ENCODE results near the gene GINS1. TPM values are rescaled to one million over a fixed set of nuclear protein-coding genes. Genes with fewer than 3 reads are reported as not detected.

Gene GINS1
- total RNA-seq, 1 donor from 2014 or later = 5.3 TPM

DNA sequence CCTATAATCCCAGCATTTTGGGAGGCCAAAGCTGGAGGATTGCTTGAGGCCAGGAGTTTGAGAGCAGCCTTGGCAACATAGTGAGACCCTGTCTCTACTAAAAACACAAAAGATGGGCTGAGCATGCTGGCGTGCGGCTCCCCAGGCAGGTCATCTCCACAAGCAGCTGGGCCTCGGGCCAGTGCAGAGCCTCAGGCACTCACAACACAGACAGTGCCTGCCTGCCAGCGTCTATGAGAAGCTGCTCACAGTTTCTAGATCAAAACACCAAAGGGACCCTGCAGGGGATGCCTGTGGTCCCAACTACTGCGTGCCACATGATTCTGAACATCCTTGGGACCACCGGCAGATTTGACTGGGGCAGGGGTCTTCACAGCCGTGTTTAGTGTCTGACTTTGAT lies 59.4 kb downstream of the GINS1 start:
- Mint-ChIP-seq H3K4me1 (ENCODE audit: low read depth, unreplicated experiment) (peaks cover 17% of the 10 kb centered on the region), H3K27me3 (ENCODE audit: unreplicated experiment) (peaks cover 11% of the 10 kb centered on the region), H3K27ac (ENCODE audit: unreplicated experiment) (no peak overlapping the region), H3K4me3 (ENCODE audit: unreplicated experiment) (no peak overlapping the region), H3K9me3 (ENCODE audit: unreplicated experiment) (peaks cover 14% of the 10 kb centered on the region), H3K36me3 (ENCODE audit: unreplicated experiment) (peaks cover 11% of the 10 kb centered on the region)
- TF ChIP-seq, protein P1, sequence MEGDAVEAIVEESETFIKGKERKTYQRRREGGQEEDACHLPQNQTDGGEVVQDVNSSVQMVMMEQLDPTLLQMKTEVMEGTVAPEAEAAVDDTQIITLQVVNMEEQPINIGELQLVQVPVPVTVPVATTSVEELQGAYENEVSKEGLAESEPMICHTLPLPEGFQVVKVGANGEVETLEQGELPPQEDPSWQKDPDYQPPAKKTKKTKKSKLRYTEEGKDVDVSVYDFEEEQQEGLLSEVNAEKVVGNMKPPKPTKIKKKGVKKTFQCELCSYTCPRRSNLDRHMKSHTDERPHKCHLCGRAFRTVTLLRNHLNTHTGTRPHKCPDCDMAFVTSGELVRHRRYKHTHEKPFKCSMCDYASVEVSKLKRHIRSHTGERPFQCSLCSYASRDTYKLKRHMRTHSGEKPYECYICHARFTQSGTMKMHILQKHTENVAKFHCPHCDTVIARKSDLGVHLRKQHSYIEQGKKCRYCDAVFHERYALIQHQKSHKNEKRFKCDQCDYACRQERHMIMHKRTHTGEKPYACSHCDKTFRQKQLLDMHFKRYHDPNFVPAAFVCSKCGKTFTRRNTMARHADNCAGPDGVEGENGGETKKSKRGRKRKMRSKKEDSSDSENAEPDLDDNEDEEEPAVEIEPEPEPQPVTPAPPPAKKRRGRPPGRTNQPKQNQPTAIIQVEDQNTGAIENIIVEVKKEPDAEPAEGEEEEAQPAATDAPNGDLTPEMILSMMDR (IDR thresholded peaks at IDR 0.05; ENCODE audit: partially characterized antibody, unreplicated experiment) = no peak
- no peak for DNase-seq

- no peak for DNase-seq
- Mint-ChIP-seq H3K4me1 (ENCODE audit: low read depth, unreplicated experiment) (peaks cover 17% of the 10 kb centered on the region), H3K4me3 (ENCODE audit: unreplicated experiment) (no peak overlapping the region), H3K27ac (ENCODE audit: unreplicated experiment) (no peak overlapping the region), H3K9me3 (ENCODE audit: unreplicated experiment) (peaks cover 13% of the 10 kb centered on the region), H3K27me3 (ENCODE audit: unreplicated experiment) (peaks cover 10% of the 10 kb centered on the region), H3K36me3 (ENCODE audit: unreplicated experiment) (peaks cover 11% of the 10 kb centered on the region)
- TF ChIP-seq, protein P1 (IDR thresholded peaks at IDR 0.05; ENCODE audit: partially characterized antibody, unreplicated experiment) = no peak
Measured at GRCh38 chr20:25467441-25467840, 60.0 kb downstream of the GINS1 start.

DNA sequence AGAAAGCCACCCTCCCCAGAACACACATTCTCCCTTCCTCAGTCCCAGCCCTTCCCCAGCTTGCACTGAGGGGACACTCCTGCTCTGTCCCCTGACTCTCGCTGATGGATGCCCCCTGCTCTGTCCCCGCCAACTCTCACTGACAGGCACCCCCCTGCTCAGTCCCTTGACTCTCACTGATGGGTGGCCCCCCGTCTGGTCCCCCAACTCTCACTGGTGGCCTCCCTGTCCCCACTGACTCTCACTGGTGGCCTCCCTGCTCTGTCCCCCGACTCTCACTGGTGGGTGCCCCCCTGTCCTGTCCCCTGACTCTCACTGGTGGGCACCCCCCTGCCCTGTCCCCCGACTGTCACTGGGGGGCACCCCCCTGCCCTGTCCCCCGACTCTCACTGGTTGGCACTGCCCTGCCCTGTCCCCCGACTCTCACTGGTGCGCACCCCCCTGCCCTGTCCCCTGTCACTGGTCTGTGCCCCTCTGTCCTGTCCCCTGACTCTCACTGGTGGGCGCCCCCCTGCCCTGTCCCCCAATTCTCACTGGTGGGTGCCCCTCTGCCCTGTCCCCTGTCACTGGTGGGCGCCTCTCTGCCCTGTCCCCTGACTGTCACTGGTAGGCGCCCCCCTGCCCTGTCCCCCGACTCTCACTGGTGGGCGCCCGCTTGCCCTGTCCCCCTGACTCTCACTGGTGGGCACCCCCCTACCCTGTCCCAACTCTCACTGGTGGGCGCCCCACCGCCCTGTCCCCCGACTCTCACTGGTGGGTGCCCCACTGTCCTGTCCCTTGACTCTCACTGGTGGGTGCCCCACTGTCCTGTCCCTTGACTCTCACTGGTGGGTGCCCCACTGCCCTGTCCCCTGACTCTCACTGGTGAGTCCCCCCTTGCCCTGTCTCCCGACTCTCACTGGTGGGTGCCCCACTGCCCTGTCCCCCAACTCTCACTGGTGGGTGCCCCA lies 60.9 kb downstream of the GINS1 start:
- H3K4me3 Mint-ChIP-seq (ENCODE audit: unreplicated experiment) = no peak overlapping the region

DNA sequence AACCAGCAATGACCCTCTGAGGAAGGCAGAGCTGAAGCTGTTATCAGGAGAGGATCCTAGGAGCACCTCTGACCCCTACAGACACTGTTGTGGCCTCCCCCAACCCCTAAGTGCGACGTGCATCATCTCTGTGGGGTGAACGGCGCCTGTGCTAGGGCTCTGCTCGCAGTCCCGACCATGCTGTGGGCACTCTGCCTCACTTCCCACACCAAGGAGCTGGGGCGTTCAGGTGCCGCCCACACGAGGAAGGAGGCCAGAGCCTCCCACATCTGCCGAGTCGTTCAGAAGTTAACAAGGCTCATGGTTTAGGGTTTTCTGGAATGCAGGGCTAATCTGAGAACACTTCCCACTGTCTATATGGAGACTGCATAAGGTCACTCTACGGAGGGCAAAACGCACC lies 62.1 kb downstream of the GINS1 start:
- Mint-ChIP-seq H3K27ac (ENCODE audit: unreplicated experiment) (peak overlapping the region; percentile 16), H3K4me3 (ENCODE audit: unreplicated experiment) (no peak overlapping the region), H3K4me1 (ENCODE audit: low read depth, unreplicated experiment) (peaks cover 13% of the 10 kb centered on the region), H3K36me3 (ENCODE audit: unreplicated experiment) (peaks cover 11% of the 10 kb centered on the region), H3K9me3 (ENCODE audit: unreplicated experiment) (peaks cover 7% of the 10 kb centered on the region), H3K27me3 (ENCODE audit: unreplicated experiment) (peaks cover 4% of the 10 kb centered on the region)
- TF ChIP-seq, protein P1 (IDR thresholded peaks at IDR 0.05; ENCODE audit: partially characterized antibody, unreplicated experiment) = no peak
- no peak for DNase-seq

More for the DNA sequence above, 60.9 kb downstream of the GINS1 start:
- TF ChIP-seq, protein P1 (IDR thresholded peaks at IDR 0.05; ENCODE audit: partially characterized antibody, unreplicated experiment) = no peak
- H3K9me3 Mint-ChIP-seq (ENCODE audit: unreplicated experiment) = peaks cover 13% of the 10 kb centered on the region
- no peak for DNase-seq
- peaks cover 11% of the 10 kb centered on the region for H3K36me3 Mint-ChIP-seq (ENCODE audit: unreplicated experiment)
- H3K27me3 Mint-ChIP-seq (ENCODE audit: unreplicated experiment) = peaks cover 10% of the 10 kb centered on the region
- no peak overlapping the region for H3K27ac Mint-ChIP-seq (ENCODE audit: unreplicated experiment)
- H3K4me1 Mint-ChIP-seq (ENCODE audit: low read depth, unreplicated experiment) = peaks cover 17% of the 10 kb centered on the region

- peaks cover 9% of the 10 kb centered on the region for H3K4me1 Mint-ChIP-seq (ENCODE audit: low read depth, unreplicated experiment)
- H3K27ac Mint-ChIP-seq (ENCODE audit: unreplicated experiment) = peak overlapping the region; percentile 16
- H3K9me3 Mint-ChIP-seq (ENCODE audit: unreplicated experiment) = peaks cover 7% of the 10 kb centered on the region
- H3K27me3 Mint-ChIP-seq (ENCODE audit: unreplicated experiment) = peaks cover 2% of the 10 kb centered on the region
- peaks cover 11% of the 10 kb centered on the region for H3K36me3 Mint-ChIP-seq (ENCODE audit: unreplicated experiment)
- TF ChIP-seq, protein P1 (IDR thresholded peaks at IDR 0.05; ENCODE audit: partially characterized antibody, unreplicated experiment) = no peak
- DNase-seq = peak; percentile 49
- no peak overlapping the region for H3K4me3 Mint-ChIP-seq (ENCODE audit: unreplicated experiment)
Measured at GRCh38 chr20:25470045-25470444, 62.6 kb downstream of the GINS1 start.

Data from glutamatergic neuron (in vitro differentiated cells).